Gastrocnemius medialis (tissue), 4 donors: Measurements from ENCODE around the gene CENPQ.
A peak's percentile ranks its signal among the peaks of the same experiment; 100 is the strongest.

Experiments
- CTCF ChIP-seq, 5 experiments: fragments of 450-650 bp in 3 of 5; fragments of 200-600 bp in 2 of 5; sonication (generic) in 2 of 5; IDR thresholded peaks in 4 of 5; conservative IDR thresholded peaks in 1 of 5; 1 replicate in 4 of 5; 2 replicates in 1 of 5; pipeline ENCODE4 v1.5.1; 2016 to 2019; ENCODE audit warnings: antibody characterized with exemption in 5 of 5, mild to moderate bottlenecking in 3 of 5, moderate library complexity in 3 of 5
- POLR2A ChIP-seq, 2 donors: fragments of 450-650 bp; IDR thresholded peaks; one replicate each; pipeline ENCODE4 v1.6.1; 2017; ENCODE audit warnings: antibody characterized with exemption in 2 of 2, mild to moderate bottlenecking in 2 of 2, moderate library complexity in 2 of 2

- TF ChIP-seq CTCF (IDR thresholded peaks at IDR 0.05 in 4 of 5, conservative IDR thresholded peaks at IDR 0.05 in 1 of 5) (peak; percentile 27 to 71 (median 55)), POLR2A (IDR thresholded peaks at IDR 0.05) (no peak)
Measured at GRCh38 chr6:49531774-49532569, 68.8 kb downstream of the CENPQ start.
